Keratinocyte (primary cell): Measurements from ENCODE around the gene SLC38A1.

ENCODE experiments used
- EZH2 ChIP-seq: IDR thresholded peaks from one replicate; pipeline ENCODE4 v1.6.1; 2012; ENCODE audit warnings: inconsistent platforms, mild to moderate bottlenecking, low read length, moderate library complexity
- TF ChIP-seq, protein P1 (sequence below), 3 experiments: IDR thresholded peaks in 1 of 3; conservative IDR thresholded peaks in 1 of 3; optimal IDR thresholded peaks in 1 of 3; 2 replicates in 2 of 3; 3 replicates in 1 of 3; pipeline versions ENCODE3 to v1.5.1; 2011; ENCODE audit warnings: low read length in 3 of 3, mild to moderate bottlenecking in 3 of 3, moderate library complexity in 2 of 3, control low read depth in 1 of 3, inconsistent platforms in 1 of 3; ENCODE audit not compliant: insufficient read depth in 2 of 3; ENCODE audit errors: extremely low read depth in 1 of 3

GRCh38 chr12:46234000-46234399 is 34.8 kb downstream of the SLC38A1 start:
- TF ChIP-seq, protein P1, sequence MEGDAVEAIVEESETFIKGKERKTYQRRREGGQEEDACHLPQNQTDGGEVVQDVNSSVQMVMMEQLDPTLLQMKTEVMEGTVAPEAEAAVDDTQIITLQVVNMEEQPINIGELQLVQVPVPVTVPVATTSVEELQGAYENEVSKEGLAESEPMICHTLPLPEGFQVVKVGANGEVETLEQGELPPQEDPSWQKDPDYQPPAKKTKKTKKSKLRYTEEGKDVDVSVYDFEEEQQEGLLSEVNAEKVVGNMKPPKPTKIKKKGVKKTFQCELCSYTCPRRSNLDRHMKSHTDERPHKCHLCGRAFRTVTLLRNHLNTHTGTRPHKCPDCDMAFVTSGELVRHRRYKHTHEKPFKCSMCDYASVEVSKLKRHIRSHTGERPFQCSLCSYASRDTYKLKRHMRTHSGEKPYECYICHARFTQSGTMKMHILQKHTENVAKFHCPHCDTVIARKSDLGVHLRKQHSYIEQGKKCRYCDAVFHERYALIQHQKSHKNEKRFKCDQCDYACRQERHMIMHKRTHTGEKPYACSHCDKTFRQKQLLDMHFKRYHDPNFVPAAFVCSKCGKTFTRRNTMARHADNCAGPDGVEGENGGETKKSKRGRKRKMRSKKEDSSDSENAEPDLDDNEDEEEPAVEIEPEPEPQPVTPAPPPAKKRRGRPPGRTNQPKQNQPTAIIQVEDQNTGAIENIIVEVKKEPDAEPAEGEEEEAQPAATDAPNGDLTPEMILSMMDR (optimal IDR thresholded peaks at IDR 0.05 in 1 of 3, IDR thresholded peaks at IDR 0.05 in 1 of 3, conservative IDR thresholded peaks at IDR 0.05 in 1 of 3; ENCODE audit: extremely low read depth in 1 of 3, insufficient read depth in 2 of 3, low read length in 3 of 3) = no peak
- no peak for TF ChIP-seq EZH2
